ENCODE data around the gene ATP2C1.

ATP2C1 gene

DNA sequence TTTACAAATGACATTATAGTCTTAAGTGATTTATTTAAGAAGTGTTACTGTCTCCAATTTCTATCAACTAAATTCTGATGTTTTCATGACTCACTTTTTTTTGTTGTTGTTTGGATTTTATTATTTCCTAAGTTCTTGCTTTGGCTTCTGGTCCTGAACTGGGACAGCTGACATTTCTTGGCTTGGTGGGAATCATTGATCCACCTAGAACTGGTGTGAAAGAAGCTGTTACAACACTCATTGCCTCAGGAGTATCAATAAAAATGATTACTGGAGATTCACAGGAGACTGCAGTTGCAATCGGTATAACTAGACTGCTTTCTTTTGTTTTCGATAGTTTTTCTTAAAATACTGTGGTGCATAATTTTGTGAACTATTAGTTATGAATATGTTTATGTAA is 85.2 kb downstream of the ATP2C1 start:
- DNase-seq (ENCODE audit: low read depth in 3 of 3) = no peak

DNA sequence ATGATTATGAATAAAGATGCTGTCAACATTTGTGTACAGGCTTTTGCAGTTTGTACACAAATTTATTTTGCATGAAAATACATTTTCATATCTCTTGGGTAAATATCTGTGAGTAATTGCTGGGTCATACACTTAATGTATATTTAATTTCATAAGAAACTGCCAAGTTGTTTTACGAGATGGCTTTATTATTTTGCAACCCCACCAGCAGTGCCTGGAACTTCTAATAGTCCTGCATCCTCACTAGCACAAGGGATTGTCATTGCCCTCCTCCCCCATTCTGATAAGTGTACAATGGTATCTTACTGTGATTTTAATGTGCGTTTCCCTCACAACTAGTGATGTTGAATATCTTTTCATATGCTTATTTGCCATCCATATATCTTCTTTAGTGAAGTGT is 87.6 kb downstream of the ATP2C1 start:
- DNase-seq (ENCODE audit: low read depth in 3 of 3) = no peak

DNA sequence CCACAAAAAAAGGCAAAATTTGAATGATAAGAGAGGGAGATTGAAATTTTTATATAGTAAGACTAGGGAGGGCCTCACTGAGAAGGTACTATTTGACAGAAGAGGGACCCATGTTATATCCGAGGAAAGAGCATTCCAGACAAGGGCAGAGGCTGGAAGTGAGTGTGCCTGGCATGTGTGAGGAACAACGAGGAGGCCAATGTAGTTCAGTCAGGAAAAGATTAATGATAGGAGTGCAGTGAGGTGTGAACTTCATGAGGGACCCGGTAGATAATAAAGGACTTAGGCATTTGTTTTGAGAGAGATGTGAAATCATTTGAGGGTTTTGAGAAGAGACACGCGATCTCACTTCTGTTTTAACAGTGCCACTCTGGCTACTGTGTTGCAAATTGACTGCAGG is 96.4 kb downstream of the ATP2C1 start:
- DNase-seq (ENCODE audit: low read depth in 3 of 3) = no peak

DNA sequence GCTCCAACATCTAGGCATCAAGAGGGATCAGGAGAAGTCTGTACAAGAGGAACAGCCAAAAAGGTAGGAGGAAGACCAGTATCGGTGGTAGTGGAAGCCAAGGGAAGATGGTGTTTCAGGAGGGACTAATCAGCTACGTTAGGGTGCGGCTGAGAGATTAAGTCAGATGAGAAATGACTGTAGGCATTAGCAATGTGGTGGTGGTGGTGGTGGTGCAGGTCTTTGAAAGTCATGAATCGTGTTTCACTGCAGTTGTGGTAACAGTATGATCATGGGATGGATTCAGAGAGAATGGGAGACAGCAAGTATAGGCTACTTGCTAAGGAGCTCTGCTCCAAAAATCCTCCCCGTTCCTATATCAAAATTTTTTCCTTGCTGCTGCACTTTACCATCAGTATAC is 97.2 kb downstream of the ATP2C1 start:
- DNase-seq (ENCODE audit: low read depth in 3 of 3) = no peak

DNA sequence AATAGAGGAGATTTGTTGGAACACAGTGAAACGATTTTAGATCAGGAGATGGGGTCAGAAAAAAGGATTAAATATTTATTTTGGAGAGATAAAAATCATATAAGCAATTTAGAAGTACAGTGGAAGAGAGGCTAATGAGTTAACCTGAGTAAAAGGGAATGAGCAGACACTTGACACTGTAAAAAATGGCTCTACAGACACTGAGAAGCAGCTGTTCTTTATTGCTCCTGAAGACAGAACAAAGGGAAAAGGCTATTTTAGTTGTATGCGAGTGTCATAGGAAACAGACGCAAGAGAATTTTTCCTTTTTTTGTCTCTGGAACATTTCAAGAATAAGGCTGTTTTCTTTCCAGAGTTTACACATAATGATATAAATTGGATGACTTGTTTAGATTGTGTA is 98.5 kb downstream of the ATP2C1 start:
- no peak for DNase-seq (ENCODE audit: low read depth in 3 of 3)

DNA sequence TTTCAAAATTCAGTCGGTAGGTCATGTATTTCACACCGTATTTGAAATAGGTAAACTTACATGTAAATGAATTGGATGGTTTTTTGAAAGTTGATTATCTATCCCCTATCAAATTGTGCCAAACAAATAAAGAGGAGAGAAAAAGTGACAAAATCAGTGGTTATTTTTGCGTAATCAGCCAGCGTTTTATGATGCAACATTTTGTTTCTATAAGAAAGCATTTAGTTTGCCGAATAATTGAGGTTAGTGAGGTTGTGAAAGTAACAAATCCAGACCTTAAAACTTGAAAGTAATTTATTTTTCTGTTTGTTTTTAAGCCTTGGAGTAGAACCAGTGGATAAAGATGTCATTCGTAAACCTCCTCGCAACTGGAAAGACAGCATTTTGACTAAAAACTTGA is 103.4 kb downstream of the ATP2C1 start:
- no peak for DNase-seq (ENCODE audit: low read depth in 3 of 3)

DNA sequence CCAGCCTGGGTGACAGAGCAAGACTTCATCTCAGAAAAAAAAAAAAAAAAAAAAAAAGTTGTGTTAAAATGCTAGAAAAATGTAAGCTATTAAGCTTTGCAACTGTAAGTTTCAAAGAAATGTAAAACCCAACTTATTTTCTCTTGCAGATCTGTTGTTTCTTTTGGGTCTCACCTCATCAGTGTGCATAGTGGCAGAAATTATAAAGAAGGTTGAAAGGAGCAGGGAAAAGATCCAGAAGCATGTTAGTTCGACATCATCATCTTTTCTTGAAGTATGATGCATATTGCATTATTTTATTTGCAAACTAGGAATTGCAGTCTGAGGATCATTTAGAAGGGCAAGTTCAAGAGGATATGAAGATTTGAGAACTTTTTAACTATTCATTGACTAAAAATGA is 107.2 kb downstream of the ATP2C1 start:
- DNase-seq (ENCODE audit: low read depth in 3 of 3) = no peak

DNA sequence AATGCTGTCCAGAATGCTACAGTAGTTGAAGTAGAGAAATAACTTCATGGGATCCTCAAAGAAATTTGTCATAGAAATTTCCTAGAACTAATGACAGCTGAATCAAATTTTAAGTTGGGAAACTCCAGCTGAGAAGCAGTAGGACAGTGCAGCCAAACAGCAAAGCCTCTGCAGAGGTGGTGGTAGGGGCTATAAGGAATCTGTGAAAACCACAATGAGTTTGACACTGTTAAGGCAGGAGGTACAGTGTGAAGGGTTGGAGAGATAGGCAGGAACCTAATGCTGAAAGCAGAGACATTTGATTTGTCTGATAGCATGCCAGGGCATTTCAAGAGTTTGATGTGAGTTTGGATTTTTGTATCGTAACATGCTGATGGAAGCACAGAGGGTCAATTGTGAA is 110.7 kb downstream of the ATP2C1 start:
- no peak for DNase-seq (ENCODE audit: low read depth in 3 of 3)

DNA sequence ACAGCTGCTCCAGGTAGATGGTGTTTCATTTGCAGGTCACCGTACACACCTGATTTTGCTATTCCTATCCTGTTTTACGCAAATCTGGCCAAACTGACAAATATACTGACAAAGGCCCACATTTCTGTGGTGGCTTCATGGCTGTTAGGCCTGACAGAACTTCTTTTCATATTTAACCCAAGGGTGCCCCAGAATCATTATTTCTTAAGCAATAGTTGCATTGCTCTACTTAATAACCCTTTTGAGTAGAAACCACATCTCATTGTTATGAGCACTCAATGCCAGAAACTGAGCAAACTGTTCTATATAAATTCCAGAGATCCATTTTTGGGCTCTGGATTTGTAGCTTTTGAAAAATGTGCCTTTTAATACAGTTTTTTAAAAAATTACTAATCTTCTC is 113.4 kb downstream of the ATP2C1 start:
- DNase-seq (ENCODE audit: low read depth in 3 of 3) = no peak

DNA sequence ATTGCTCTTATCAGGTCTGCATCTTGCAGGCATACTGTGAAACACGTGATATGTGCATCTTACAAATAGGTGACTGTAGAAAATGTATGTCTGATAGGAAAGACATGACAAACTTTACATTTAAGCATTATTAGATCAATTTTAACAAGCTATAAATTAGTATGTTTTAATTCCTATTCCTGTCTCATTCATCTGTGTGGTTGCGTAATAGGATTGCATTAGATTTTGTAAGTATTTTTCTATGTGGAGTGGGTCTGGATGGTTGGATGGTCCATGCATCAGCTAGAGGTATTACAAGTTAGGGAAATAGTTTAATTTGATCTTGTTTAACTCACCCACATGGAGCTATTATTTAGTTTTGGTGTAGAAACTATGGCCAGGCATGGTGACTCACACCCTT is 113.9 kb downstream of the ATP2C1 start:
- no peak for DNase-seq (ENCODE audit: low read depth in 3 of 3)

DNA sequence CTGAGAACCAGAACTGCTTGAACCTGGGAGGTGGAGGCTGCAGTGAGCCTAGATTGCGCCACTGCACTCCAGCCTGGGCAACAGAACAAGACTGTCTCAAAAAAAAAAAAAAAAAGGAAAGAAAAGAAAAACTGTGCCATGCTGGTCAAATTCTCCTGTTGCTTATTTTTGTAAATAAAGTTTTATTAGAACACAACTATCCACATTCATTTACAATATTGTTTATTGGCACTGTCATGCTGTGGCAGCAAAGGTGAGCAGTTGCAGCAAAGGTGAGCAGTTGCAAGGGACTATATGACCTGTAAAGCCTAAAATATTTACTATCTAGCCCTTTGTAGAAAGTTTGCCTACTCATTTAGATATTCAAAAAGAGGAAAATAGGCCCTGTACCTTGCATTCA is 114.4 kb downstream of the ATP2C1 start:
- DNase-seq (ENCODE audit: low read depth in 3 of 3) = no peak

DNA sequence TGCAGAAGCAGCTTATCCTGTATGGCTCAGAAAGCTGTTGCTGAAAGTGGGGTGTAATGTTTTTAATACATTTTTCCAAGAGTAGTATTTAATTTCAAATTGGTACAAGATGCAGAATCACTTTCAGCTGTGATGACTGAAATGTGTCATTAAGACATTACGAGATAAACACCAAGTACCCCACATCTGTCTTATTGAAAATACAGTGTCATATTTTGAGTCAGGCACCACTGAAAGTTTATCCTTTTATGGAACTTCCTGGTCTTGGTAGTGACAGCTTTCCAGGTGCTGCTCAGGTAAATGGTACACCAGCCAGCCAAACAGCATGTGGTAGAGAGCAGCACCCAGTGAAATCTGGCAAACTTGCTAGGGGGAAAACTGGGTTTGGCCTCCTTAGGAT is 115.8 kb downstream of the ATP2C1 start:
- DNase-seq (ENCODE audit: low read depth in 3 of 3) = no peak

DNA sequence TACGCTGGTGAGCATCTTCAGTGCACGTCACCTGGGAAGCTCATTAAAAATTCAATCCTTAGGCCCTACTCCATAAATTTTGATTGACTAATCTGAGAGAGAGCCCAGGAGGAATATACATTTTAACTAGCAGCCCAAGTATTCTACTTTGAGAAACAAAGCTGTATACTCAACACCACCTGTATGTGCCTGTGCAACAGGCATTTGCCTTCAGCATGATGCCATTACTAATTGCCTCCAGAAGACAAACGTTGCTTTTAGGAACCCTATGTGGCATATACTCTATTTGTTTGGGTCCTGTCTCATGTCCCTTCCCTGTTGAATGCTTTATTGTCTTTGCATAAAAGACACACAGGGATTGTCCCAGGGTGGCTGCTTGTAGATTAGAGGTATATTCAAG is 125.1 kb downstream of the ATP2C1 start:
- no peak for DNase-seq (ENCODE audit: low read depth in 3 of 3)

DNA sequence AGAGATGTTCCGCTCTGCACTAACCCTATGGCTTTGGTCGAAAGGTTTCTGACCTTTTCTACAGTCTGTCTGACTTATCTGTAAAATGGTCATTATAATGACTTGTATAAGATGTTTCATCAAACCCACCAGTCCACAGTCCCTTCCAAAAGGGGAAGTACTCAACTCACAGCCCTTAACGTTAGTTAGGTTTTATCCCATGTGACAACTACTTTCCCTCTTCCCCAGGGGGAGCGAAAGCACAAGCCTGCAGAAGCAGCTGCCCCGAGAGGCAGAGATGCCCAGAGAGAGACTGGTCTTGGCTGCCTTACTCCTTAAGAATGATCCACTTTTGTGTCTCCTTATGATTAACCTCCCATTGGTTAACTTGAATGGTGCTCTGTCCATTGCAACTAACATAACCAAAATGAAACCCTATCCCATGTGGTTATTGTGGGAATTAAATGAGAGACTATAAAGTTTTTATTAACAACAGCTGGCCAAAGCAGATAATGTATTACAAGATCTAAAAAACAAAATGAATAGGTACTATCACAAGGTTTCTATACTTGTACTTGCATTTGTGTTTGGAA is 126.3 kb downstream of the ATP2C1 start:
- no peak for DNase-seq (ENCODE audit: low read depth in 3 of 3)

DNA sequence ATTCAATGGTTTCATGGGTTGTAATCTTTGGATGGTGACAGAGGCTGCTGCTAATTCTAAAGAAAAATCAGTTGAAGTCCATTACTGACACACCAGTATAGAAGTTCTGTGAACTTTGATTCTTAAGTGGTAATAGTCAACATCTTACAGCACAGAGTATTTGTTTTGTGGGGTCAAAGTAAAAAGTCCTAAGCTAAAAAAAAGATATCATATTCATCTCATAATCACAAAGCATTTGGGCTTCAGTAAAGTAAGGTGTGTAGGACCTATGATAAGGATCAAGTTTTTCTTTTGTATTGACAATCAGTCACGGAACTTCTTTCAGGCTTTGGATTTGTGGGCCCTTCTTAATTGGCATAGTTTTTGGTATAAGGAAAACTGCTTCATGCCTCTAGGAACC is 131.7 kb downstream of the ATP2C1 start:
- DNase-seq (ENCODE audit: low read depth in 3 of 3) = no peak

DNA sequence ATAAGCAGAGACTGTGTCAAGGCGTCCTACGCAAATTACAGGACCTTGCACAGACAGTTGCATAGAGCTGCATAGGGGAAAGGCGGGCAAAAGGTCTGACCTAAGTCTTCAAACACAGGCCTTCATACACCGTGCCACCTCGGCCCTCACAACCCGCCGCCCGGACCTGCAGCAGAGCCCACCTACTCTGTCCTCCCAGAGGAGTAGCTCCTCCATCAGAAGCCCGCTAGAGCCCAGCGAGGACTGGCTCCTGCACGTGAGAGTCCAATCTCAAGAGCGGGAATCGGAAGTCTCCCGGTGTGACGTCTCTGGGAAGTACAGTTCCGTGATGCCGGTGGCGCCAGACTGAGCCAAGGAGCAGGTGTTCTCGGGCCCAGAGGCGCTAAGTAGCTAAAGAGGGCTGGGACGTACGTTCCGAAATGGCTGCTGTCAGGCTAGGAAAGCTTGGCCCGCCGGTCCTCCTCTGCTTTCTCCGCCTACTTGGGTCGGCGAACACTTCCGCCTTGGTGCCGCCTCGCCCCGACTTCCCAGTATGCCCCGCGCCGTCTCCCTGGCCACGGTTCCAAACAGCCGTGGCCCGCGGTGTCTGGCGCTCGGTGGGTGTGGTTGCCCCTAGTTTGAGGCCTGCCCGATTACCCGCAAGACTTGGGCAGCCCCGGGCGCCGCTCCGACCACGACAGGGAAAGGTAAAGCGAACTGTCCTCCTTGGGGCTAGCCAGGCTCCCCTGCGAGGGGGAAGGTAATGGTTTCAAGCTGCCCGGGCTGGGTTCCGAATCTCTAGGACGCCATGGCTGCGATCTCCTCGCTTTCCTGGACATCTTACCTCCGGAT is 132.7 kb downstream of the ATP2C1 start, which contains the start of the genes ASTE1 and NEK11:
Gene ASTE1, minus strand, starts transcription at position 505 of the 831 bp plus-strand sequence. CDS start 1,519 bp downstream, outside the sequence.
Gene NEK11, plus strand, starts transcription at position 557 of the 831 bp plus-strand sequence. CDS start 2,832 bp downstream, outside the sequence.
- peak; percentile 80 to 88 (median 82) for DNase-seq (ENCODE audit: low read depth in 3 of 3)

DNA sequence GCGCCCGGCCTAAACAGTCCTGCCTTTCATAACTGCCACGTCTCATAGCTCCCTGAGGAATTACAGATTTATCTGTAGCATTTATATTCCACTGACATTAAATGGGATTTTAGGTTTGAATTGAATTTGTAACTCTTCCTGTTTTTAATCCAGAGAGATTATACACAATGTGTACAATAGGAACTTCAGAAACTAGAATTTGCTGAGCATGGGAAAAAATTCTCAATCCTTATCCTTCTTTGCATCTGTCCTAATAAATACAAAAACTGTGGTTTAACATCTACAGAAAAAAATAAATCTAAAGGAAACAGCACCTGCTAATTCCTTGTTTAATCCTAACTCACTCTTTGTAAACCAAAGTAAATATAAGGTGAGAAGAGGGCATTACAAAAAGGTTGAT is 135.0 kb downstream of the ATP2C1 start:
- DNase-seq (ENCODE audit: low read depth in 3 of 3) = no peak

DNA sequence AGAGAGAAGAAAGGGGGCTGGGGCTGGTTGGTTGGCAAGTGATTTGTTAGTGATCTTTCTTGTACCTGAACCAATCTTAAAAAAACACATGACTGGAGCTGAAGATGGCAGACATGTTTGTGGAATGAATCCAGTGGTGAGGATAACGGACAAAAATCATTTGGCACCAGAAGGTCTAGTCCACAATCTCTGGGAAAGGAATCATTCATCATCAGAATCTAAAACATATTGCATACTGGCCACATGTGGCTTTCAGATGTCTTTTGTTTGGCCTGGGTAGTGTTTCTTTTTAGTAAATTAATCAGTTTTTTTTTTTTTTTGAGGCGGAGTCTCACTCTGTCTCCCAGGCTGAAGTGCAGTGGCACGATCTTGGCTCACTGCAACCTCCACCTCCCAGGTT is 137.8 kb downstream of the ATP2C1 start:
- no peak for DNase-seq (ENCODE audit: low read depth in 3 of 3)

DNA sequence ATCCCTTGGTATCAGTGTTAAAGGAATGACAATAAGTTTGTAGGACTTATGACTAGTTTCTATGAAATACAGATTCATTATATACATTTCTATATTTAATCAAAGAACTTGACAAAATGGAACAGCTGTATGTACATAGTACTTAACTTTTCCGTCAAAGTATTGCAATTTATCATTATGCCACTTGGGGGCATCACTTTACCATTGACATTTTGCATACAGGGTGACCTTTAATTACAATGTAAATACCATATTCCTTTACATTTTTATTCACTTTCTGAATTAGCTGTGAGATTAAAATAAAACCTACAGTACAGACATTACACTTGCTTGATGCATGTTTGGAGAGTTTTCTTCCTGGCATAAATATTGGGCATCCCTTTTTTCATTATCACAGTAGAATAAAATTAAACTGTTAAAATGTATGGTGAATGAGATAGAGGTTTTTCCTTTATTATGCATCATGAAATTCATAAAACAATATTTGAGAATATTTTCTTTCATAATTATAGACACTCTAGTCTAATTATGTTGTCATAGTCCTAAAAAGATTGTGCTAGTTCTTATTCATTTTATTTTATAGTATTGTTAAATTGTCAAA is 139.7 kb downstream of the ATP2C1 start:
- no peak for DNase-seq (ENCODE audit: low read depth in 3 of 3)

DNA sequence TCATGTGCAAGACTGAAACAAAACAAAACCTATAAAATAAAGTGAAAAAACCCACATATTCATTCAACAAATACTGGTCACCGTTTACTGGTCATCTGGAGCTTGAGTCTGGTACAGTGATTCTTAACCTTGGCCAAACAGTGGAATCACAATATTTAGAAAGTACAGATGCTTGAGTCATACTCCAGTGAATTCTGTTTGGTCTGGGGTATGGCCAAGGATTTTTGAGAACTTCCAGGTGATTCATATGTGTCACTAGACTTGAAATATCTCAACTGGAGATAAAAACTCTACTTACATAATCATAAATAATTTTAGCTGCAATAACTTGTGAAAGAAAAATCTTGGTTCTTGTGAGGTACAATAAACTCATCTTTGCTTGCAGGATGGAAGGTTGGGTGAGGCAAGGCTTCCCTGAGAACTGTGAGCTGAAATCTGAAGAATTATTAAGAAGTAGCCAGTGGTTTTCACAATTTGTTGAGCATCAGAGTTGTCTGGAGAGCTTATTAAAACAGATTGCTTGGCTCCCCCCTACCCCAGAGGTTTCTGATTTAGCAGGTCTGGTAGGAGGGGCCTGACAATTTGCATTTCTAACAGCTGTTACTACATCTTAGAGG is 142.4 kb downstream of the ATP2C1 start:
- no peak for DNase-seq (ENCODE audit: low read depth in 3 of 3)

DNA sequence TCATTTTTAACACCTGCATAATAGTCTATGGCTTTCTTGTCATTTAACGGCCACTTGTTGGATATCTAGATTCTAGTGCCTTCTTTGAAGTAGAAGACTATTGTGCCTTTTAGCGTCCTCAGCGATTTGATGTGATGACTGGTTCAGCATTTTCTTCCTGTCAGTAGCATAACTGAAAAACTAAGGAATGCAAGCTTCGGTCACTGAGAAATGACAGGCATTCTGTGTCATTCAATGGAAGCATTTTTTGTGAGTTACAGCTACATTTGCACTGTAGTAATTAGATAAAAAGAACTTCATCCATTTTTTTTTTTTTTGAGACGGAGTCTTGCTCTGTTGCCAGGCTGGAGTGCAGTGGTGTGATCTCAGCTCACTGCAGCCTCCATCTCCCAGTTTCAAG is 143.1 kb downstream of the ATP2C1 start:
- no peak for DNase-seq (ENCODE audit: low read depth in 3 of 3)

DNA sequence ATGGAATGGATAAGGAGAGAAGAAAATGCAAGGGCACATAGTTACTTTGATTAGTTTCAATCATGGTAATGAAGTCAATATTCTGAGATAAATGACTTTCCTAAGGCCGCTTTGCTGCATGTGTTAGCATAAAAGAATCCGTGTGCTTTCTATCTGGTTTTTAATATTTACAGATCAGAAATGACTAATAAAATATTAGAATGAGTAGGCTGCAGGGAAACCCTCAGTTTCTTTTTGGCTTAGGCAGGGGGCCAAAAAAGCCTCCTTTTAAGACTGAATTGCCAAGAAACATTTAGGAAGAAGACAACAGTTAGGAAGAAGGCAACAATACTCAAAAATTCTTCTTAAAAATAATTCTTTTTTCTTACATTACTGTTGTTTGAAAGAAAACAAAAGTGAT is 144.4 kb downstream of the ATP2C1 start:
- DNase-seq (ENCODE audit: low read depth in 3 of 3) = no peak
